NT2/D1 (cell line): ENCODE measurements around the gene KIF1B.

ENCODE experiments used
- DNase-seq: peaks from one replicate; pipeline ENCODE4 v3.0.0-alpha.2; 2011; ENCODE audit warnings: low read depth, low spot score
- H3K27me3 ChIP-seq: 2 replicates; pipeline ENCODE4 v1.6.0; 2011; ENCODE audit warnings: mild to moderate bottlenecking; ENCODE audit not compliant: insufficient read length, insufficient read depth
- H3K36me3 ChIP-seq: 2 replicates; pipeline ENCODE4 v1.6.1; 2011; ENCODE audit warnings: mild to moderate bottlenecking, low read length, mixed read lengths; ENCODE audit not compliant: insufficient read depth, insufficient read length
- H3K4me1 ChIP-seq: 2 replicates; pipeline ENCODE4 v1.5.1; 2011; ENCODE audit not compliant: insufficient read depth, insufficient read length
- H3K4me3 ChIP-seq: 2 replicates; pipeline ENCODE4 v1.5.1; 2011; ENCODE audit warnings: low read depth; ENCODE audit not compliant: insufficient read length
- H3K9ac ChIP-seq: 2 replicates; pipeline ENCODE4 v1.6.0; 2011; ENCODE audit warnings: low read depth; ENCODE audit not compliant: insufficient read length
- H3K9me3 ChIP-seq: 2 replicates; pipeline ENCODE4 v1.5.1; 2011; ENCODE audit warnings: mild to moderate bottlenecking, low read length; ENCODE audit not compliant: insufficient read depth
- SUZ12 ChIP-seq: IDR thresholded peaks from 2 replicates; pipeline ENCODE4 v1.6.1; 2011; ENCODE audit not compliant: insufficient read length, insufficient read depth; ENCODE audit errors: extremely low read depth
- YY1 ChIP-seq: IDR thresholded peaks from 2 replicates; pipeline ENCODE4 v1.6.1; 2011; ENCODE audit not compliant: insufficient read length, insufficient read depth
- ZNF274 ChIP-seq: IDR thresholded peaks from 2 replicates; pipeline ENCODE4 v1.6.1; 2011; ENCODE audit warnings: mild to moderate bottlenecking, low read depth, low read length

KIF1B gene

GRCh38 chr1:10299151-10299550, 88.8 kb downstream of the KIF1B start:
- Histone ChIP-seq H3K9ac (no peak overlapping the region), H3K9me3 (no peaks in the 10 kb centered on the region), H3K4me3 (no peak overlapping the region), H3K4me1 (no peaks in the 10 kb centered on the region), H3K27me3 (no peaks in the 10 kb centered on the region), H3K36me3 (peaks cover 47% of the 10 kb centered on the region)
- no peak for DNase-seq
- TF ChIP-seq SUZ12 (no peak), YY1 (no peak), ZNF274 (no peak)

GRCh38 chr1:10302416-10302815, 92.0 kb downstream of the KIF1B start:
- peaks cover 41% of the 10 kb centered on the region for H3K36me3 ChIP-seq
- no peak for DNase-seq

GRCh38 chr1:10304295-10304694, 93.9 kb downstream of the KIF1B start:
- peaks cover 35% of the 10 kb centered on the region for H3K36me3 ChIP-seq
- no peak overlapping the region for H3K4me3 ChIP-seq
- H3K9me3 ChIP-seq = no peaks in the 10 kb centered on the region
- no peak for DNase-seq
- no peak overlapping the region for H3K9ac ChIP-seq
- TF ChIP-seq SUZ12 = no peak
- TF ChIP-seq YY1 = no peak
- no peak for TF ChIP-seq ZNF274
- H3K27me3 ChIP-seq = no peaks in the 10 kb centered on the region
- H3K4me1 ChIP-seq = no peaks in the 10 kb centered on the region

More at GRCh38 chr1:10302416-10302815, 92.0 kb downstream of the KIF1B start:
- Histone ChIP-seq H3K4me1 (no peaks in the 10 kb centered on the region), H3K9ac (no peak overlapping the region), H3K9me3 (no peaks in the 10 kb centered on the region), H3K27me3 (no peaks in the 10 kb centered on the region), H3K4me3 (no peak overlapping the region)
- TF ChIP-seq YY1 = no peak
- no peak for TF ChIP-seq ZNF274
- TF ChIP-seq SUZ12 = no peak

- no peaks in the 10 kb centered on the region for H3K9me3 ChIP-seq
- no peak for DNase-seq
- no peak overlapping the region for H3K4me3 ChIP-seq
- no peak overlapping the region for H3K9ac ChIP-seq
- H3K4me1 ChIP-seq = no peaks in the 10 kb centered on the region
- peaks cover 35% of the 10 kb centered on the region for H3K36me3 ChIP-seq
- no peaks in the 10 kb centered on the region for H3K27me3 ChIP-seq
- TF ChIP-seq YY1 (no peak), ZNF274 (no peak), SUZ12 (no peak)
These were observed 96.1 kb downstream of the KIF1B start for GRCh38 chr1:10306435-10306834.

GRCh38 chr1:10308001-10308400, 97.6 kb downstream of the KIF1B start:
- Histone ChIP-seq H3K4me3 (no peak overlapping the region), H3K4me1 (no peaks in the 10 kb centered on the region), H3K36me3 (peaks cover 27% of the 10 kb centered on the region), H3K27me3 (no peaks in the 10 kb centered on the region), H3K9me3 (no peaks in the 10 kb centered on the region), H3K9ac (no peak overlapping the region)
- TF ChIP-seq SUZ12 (no peak), ZNF274 (no peak), YY1 (no peak)
- no peak for DNase-seq

- DNase-seq = no peak
- no peak for TF ChIP-seq YY1
- no peak for TF ChIP-seq ZNF274
- no peak for TF ChIP-seq SUZ12
- Histone ChIP-seq H3K9ac (no peak overlapping the region), H3K9me3 (no peaks in the 10 kb centered on the region), H3K36me3 (peaks cover 12% of the 10 kb centered on the region), H3K4me3 (no peak overlapping the region), H3K27me3 (no peaks in the 10 kb centered on the region), H3K4me1 (no peaks in the 10 kb centered on the region)
These were observed 99.1 kb downstream of the KIF1B start for GRCh38 chr1:10309243-10310011.

- H3K27me3 ChIP-seq = no peaks in the 10 kb centered on the region
- no peaks in the 10 kb centered on the region for H3K4me1 ChIP-seq
- no peaks in the 10 kb centered on the region for H3K9me3 ChIP-seq
- no peak overlapping the region for H3K4me3 ChIP-seq
- TF ChIP-seq SUZ12 (no peak), ZNF274 (no peak), YY1 (no peak)
- peaks cover 3% of the 10 kb centered on the region for H3K36me3 ChIP-seq
- no peak for DNase-seq
- no peak overlapping the region for H3K9ac ChIP-seq
These were observed 106.4 kb downstream of the KIF1B start for GRCh38 chr1:10316752-10317151.

- Histone ChIP-seq H3K9me3 (no peaks in the 10 kb centered on the region), H3K4me1 (no peaks in the 10 kb centered on the region), H3K9ac (no peak overlapping the region), H3K4me3 (no peak overlapping the region), H3K36me3 (peaks cover 19% of the 10 kb centered on the region), H3K27me3 (no peaks in the 10 kb centered on the region)
- TF ChIP-seq YY1 (no peak), SUZ12 (no peak), ZNF274 (no peak)
- no peak for DNase-seq
These were observed 109.4 kb downstream of the KIF1B start for GRCh38 chr1:10319750-10320149.
